ENCODE measurements around the gene RIN3. TPM values are rescaled to one million over a fixed set of nuclear protein-coding genes. Genes with fewer than 3 reads are reported as not detected.

The RIN3 gene
- total and polyA plus RNA-seq, 8 donors: 13.8 to 54.8 (median 18.0) TPM

DNA sequence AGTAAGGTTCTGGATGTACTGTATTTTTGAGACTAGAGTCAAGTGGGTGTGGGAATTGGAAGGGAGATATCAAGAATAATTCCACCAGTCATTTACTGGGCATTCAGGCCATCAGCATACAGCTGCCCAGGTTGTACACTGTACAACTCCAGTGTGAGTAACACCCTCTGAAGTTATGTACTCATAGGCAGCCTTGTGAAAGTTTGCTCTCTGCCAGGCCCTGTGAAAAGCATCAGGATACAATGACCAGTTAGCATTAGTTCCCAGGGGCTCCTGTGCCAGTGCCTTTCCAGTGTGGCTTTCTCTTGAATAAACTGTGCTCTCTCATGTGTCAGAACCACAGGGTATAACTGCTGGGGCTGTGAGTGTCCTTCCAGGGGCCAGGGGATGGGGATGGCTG, 145.1 kb downstream of the RIN3 start:
- intact Hi-C loops (cut with DNase I): no loop called here
- ATAC-seq: no peak
- no peaks in the 10 kb centered on the region for H3K9me3 ChIP-seq
- H3K4me1 ChIP-seq: peaks cover 6 to 85% of the 10 kb centered on the region in 2 donors
- no peak overlapping the region for H3K4me3 ChIP-seq
- no peaks in the 10 kb centered on the region for H3K27me3 ChIP-seq
- TF ChIP-seq, protein P1, sequence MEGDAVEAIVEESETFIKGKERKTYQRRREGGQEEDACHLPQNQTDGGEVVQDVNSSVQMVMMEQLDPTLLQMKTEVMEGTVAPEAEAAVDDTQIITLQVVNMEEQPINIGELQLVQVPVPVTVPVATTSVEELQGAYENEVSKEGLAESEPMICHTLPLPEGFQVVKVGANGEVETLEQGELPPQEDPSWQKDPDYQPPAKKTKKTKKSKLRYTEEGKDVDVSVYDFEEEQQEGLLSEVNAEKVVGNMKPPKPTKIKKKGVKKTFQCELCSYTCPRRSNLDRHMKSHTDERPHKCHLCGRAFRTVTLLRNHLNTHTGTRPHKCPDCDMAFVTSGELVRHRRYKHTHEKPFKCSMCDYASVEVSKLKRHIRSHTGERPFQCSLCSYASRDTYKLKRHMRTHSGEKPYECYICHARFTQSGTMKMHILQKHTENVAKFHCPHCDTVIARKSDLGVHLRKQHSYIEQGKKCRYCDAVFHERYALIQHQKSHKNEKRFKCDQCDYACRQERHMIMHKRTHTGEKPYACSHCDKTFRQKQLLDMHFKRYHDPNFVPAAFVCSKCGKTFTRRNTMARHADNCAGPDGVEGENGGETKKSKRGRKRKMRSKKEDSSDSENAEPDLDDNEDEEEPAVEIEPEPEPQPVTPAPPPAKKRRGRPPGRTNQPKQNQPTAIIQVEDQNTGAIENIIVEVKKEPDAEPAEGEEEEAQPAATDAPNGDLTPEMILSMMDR (IDR thresholded peaks at IDR 0.05): no peak
- H3K27ac ChIP-seq: peak overlapping the region in 1 of 2 donors; percentile 87
- peaks cover 0 to 58% of the 10 kb centered on the region in 2 donors for H3K36me3 ChIP-seq
- DNase-seq: no peak

DNA sequence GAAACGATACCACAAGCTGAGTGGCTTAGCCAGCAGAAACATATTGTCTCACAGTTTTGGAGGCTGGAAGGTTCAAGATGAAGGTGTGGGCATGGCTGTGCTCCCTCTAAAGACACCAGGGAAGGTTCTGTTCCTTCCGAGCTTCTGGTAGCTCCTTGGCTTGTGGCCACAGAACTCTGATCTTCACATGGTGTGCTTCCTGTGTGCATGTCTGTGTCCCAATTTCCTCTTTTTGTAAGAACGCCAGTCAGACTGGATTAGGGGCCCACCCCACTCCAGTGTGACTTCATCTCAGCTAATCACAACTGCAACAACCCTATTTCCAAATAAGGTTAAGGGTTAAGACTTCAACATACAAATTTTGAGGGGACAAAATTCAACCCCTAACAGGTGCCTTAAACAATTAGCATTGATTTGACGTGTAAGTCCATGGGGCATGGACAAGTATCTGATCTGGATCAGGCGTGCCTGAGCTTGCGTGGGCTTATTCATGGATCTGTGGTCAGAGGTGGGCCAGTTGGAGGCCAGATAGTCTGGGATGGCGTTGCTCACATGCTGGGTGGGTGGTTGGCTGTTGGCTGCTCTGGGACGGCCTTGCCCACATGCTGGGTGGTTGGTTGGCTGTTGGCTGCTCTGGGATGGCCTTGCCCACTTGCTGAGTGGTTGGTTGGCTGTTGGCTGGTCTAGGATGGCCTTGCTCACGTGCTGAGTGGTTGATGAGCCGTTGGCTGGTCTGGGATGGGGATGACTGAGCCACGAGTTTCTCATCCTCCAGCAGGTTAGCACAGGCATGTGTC, 146.4 kb downstream of the RIN3 start:
- H3K36me3 ChIP-seq: peaks cover 0 to 57% of the 10 kb centered on the region in 2 donors
- H3K4me1 ChIP-seq: peaks cover 6 to 86% of the 10 kb centered on the region in 2 donors
- ATAC-seq (peak; percentile 43), DNase-seq (peak in 1 of 4 donors; percentile 75)
- H3K4me3 ChIP-seq: peak overlapping the region in 1 of 2 donors; percentile 2
- H3K9me3 ChIP-seq: no peaks in the 10 kb centered on the region
- H3K27ac ChIP-seq: peak overlapping the region; percentile 75 to 87
- intact Hi-C loops (cut with DNase I): no loop called here
- no peaks in the 10 kb centered on the region for H3K27me3 ChIP-seq
- TF ChIP-seq, protein P1 (IDR thresholded peaks at IDR 0.05): no peak

DNA sequence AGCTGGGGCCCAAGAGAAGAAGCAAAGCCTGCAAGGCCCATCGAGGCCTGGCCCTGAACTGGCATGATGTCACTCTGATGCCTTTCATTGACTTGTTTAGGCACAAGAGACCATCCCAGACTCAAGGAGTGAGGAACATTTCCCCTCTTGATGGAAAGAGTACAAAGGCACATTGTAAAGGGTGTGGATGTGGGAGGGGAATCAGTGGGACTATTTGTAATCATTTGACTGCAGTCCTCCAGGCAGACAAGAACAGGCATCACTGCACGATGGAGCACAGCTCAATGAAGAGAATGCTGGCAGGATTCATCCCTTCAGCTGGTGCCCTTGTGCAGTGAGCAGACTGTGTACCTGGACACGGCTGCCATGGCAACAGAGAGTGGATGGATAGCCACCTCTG, 147.0 kb downstream of the RIN3 start:
- intact Hi-C loops (cut with DNase I): no loop called here
- ATAC-seq (no peak), DNase-seq (no peak)
- H3K27me3 ChIP-seq: no peaks in the 10 kb centered on the region
- TF ChIP-seq, protein P1 (IDR thresholded peaks at IDR 0.05): no peak
- peaks cover 0 to 57% of the 10 kb centered on the region in 2 donors for H3K36me3 ChIP-seq
- H3K4me3 ChIP-seq: no peak overlapping the region
- H3K9me3 ChIP-seq: no peaks in the 10 kb centered on the region
- peak overlapping the region; percentile 48 to 87 for H3K27ac ChIP-seq
- H3K4me1 ChIP-seq: peaks cover 6 to 85% of the 10 kb centered on the region in 2 donors

DNA sequence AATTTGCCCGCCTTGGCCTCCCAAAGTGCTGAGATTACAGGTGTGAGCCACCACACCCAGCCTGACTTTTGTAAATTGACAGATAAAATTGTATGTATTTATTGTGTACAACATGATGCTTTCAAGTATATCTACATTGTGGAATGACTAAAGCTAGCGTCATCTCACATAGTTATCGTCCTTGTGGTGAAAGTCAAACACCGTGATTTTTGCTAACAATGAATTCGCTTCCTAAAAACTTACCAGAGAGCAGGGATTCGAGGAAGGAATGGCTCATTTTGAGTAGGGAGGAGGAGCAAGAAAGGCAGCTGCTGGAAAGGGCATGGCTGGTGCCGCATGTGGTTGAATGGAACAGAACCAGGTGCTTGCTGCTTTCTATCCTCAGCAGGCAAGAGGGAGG, 149.5 kb downstream of the RIN3 start:
- Histone ChIP-seq H3K27ac (peak overlapping the region in 1 of 2 donors; percentile 14), H3K9me3 (no peaks in the 10 kb centered on the region), H3K4me3 (no peak overlapping the region), H3K27me3 (no peaks in the 10 kb centered on the region), H3K36me3 (peaks cover 0 to 79% of the 10 kb centered on the region in 2 donors), H3K4me1 (peaks cover 6 to 68% of the 10 kb centered on the region in 2 donors)
- ATAC-seq: no peak
- intact Hi-C loops (cut with DNase I): no loop called here
- DNase-seq: no peak
- TF ChIP-seq, protein P1 (IDR thresholded peaks at IDR 0.05): no peak

DNA sequence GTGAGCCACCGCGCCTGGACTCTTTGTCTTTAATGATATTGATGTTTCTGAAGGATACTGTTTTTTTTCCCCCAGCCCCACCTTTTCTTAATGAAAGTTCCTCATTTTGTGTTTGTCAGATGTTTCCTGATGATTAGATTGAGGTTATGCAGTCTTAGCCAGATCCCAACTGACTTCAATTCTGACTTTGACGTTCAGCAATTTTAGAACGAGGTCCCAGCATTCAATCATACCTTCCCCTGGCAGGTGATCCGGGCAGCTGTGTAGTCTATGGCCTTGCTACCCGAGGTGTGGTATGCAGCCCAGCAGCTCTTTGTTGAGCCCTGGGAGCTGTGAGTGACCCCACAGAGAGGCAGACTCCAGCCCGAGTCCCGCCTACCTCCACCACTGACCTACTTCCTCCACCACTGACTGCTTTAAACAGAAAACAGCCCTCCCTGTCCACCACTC, 152.1 kb downstream of the RIN3 start:
- intact Hi-C loops (cut with DNase I): no loop called here
- no peak for DNase-seq
- Histone ChIP-seq H3K4me1 (peaks cover 0 to 64% of the 10 kb centered on the region in 2 donors), H3K27me3 (no peaks in the 10 kb centered on the region), H3K4me3 (peak overlapping the region in 1 of 2 donors; percentile 6), H3K36me3 (peaks cover 0 to 66% of the 10 kb centered on the region in 2 donors), H3K27ac (peak overlapping the region; percentile 39 to 74), H3K9me3 (no peaks in the 10 kb centered on the region)
- peak; percentile 57 for ATAC-seq
- TF ChIP-seq, protein P1 (IDR thresholded peaks at IDR 0.05): no peak
